ENCODE data around the gene CLDN6. TPM values are rescaled to one million over a fixed set of nuclear protein-coding genes. Genes with fewer than 3 reads are reported as not detected.

CLDN6 gene
- total RNA-seq, 2 donors from 2014 or later = not detected

DNA sequence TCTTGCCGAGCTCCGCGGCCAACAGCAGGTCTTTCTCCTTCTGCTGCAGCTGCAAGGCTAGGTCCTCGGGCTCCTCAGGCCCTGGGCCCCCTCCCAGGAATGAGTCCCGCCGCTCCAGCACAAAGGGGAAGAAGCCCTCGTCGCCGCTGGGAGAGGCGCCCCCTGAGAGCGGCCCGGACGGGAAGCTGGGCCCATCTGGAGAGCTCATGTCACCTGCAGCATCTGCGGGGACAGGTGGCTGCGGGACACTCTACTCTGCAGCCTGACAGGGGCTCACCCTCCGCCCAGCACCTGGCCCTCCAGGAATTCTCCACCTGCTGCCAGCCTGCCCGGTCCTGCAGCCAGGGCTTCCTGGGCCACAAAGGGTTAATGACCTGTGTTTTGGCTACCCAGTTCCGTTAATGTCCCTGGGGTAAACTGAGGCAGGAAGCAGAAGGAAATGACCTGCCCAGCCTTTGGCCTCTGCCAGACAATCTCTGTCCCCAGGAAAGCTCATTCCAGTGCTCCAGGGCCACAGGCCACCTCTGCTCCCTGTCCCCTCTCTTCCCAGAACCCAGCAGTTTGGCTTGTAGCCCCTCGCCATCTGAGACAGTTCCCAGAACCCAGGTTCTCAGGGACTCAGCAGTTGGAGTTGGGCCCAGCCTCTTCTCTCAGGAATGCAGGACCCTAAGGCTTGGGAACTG, 17.4 kb upstream of the CLDN6 start:
- Histone ChIP-seq H3K36me3 (no peaks in the 10 kb centered on the region), H3K9me3 (no peaks in the 10 kb centered on the region), H3K4me3 (no peak overlapping the region), H3K27me3 (replicated peaks; ENCODE audit: insufficient read depth) (peaks cover 8% of the 10 kb centered on the region), H3K4me1 (ENCODE audit: control insufficient read depth in 1 of 2, low read depth in 2 of 2) (peaks cover 0 to 6% of the 10 kb centered on the region in 2 donors), H3K27ac (no peak overlapping the region)
- TF ChIP-seq, protein P1, sequence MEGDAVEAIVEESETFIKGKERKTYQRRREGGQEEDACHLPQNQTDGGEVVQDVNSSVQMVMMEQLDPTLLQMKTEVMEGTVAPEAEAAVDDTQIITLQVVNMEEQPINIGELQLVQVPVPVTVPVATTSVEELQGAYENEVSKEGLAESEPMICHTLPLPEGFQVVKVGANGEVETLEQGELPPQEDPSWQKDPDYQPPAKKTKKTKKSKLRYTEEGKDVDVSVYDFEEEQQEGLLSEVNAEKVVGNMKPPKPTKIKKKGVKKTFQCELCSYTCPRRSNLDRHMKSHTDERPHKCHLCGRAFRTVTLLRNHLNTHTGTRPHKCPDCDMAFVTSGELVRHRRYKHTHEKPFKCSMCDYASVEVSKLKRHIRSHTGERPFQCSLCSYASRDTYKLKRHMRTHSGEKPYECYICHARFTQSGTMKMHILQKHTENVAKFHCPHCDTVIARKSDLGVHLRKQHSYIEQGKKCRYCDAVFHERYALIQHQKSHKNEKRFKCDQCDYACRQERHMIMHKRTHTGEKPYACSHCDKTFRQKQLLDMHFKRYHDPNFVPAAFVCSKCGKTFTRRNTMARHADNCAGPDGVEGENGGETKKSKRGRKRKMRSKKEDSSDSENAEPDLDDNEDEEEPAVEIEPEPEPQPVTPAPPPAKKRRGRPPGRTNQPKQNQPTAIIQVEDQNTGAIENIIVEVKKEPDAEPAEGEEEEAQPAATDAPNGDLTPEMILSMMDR (IDR thresholded peaks at IDR 0.05) = no peak
- ATAC-seq (ENCODE audit: insufficient number of reproducible peaks, low FRiP score, low read depth) (no peak), DNase-seq (ENCODE audit: low spot score) (no peak)

DNA sequence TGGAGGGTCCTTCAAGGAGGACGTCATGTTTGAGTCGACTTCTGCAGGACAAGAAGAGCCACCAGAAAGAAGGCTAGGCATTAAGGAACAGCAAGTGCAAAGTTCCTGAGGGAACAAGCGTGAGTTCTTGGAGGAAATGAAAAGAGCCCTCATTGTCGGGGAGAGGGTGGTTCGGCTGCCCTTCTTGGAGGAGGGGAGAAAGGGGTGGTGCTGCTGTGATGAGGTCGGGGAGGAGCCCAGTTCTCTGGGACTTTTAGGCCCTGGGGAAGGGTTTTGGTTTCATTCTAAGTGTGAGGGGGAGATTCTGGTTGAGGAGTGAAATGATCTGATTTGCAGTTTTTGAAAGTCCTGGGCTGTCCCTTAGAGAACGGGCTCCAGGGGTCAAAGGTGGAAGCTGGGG, 14.6 kb upstream of the CLDN6 start:
- Histone ChIP-seq H3K27me3 (replicated peaks; ENCODE audit: insufficient read depth) (peaks cover 12% of the 10 kb centered on the region), H3K4me3 (no peak overlapping the region), H3K36me3 (no peaks in the 10 kb centered on the region), H3K9me3 (no peaks in the 10 kb centered on the region), H3K4me1 (ENCODE audit: control insufficient read depth in 1 of 2, low read depth in 2 of 2) (peaks cover 0 to 16% of the 10 kb centered on the region in 2 donors), H3K27ac (no peak overlapping the region)
- DNase-seq (ENCODE audit: low spot score) (no peak), ATAC-seq (ENCODE audit: insufficient number of reproducible peaks, low FRiP score, low read depth) (no peak)
- TF ChIP-seq, protein P1 (IDR thresholded peaks at IDR 0.05) = no peak

DNA sequence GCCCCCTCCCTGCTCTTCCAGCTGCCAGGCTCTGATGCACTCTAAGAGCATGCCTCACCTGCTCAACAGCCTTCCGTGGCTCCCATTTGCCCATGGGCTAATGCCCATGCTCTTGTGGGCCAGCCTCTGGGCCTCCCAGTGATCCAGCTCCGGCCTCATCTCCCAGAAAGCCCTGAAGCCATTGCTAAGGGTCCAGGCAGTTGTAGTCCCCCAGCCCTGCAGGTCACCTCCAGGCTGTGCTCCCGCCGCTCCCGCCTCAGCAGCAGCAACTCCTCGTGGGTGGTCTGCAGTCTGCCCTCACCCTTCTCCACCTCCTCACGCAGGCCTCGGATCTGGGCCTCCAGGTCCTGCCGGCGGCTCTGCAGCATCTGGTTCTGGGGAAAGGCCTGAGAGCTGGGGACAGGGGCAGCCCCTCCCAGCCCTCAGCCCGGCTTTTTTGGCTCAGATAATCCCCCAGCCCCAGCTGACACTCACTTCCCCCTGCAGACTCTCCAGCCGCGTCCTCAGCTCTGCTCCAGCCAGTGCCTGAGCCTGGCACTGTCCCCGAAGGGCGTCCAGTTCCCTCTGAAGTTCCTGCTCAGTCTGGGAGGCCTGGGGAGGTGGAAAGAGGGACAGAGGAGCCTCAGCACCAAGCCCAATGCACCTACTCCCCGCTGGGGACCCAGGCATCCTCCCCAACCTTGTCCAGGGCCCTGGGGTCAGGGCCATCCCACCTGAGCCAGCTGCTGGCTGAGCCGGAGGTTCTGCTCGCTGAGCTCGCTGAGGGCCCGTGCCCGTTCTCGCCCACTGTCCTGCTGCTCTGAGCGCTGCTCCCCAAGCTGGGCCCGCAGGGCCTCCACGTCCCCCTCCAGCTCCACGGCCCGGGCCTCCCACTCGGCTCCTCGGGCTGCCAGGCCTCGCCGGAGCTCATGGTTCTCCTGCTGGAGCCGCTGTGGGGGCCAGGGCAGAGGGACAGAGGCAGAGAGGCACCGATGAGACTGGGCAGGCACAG, 12.5 kb upstream of the CLDN6 start:
- TF ChIP-seq, protein P1 (IDR thresholded peaks at IDR 0.05) = no peak
- peaks cover 4% of the 10 kb centered on the region for H3K27me3 ChIP-seq (replicated peaks; ENCODE audit: insufficient read depth)
- ATAC-seq (ENCODE audit: insufficient number of reproducible peaks, low FRiP score, low read depth) = no peak

DNA sequence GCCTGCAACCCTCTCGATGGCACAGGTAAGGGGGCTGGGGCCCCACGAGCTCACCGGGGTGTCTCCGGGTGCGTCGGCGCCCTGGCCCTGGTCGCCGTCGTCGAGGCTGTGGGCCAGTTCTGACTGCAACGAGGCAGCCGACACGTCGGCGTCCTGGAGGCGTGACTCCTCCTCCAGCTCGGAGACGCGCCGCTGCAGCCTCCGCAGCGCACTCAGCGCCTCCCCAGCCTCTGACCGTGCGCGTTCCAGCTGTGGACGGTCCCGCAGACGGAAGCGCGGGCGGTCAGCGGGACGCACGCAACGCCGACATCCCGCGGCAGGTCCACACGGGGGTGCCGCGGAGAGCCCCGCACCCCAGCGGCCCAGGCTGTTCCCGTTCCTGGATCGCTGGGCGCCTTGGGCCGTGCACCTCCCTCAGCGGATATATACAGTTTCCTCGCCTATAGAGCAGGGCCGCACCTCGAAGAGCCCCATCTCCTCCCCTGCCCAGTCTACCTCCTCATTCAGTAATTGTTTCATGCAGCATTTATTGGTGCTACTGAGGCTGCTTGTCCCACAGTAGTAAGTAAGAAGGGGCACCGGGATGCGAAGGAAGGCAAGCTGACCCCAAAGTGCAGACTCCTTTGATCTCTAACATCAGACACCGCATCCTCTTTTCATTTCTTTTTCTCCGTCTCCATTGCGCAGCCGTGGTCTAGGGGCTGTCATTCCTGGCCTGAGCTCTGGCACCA, 11.7 kb upstream of the CLDN6 start:
- H3K27me3 ChIP-seq (replicated peaks; ENCODE audit: insufficient read depth) = peaks cover 4% of the 10 kb centered on the region
- H3K36me3 ChIP-seq = peaks cover 12% of the 10 kb centered on the region
- no peak for ATAC-seq (ENCODE audit: insufficient number of reproducible peaks, low FRiP score, low read depth)
- no peaks in the 10 kb centered on the region for H3K9me3 ChIP-seq
- H3K4me1 ChIP-seq (ENCODE audit: control insufficient read depth in 1 of 2, low read depth in 2 of 2) = peaks cover 0 to 20% of the 10 kb centered on the region in 2 donors
- no peak overlapping the region for H3K27ac ChIP-seq
- TF ChIP-seq, protein P1 (IDR thresholded peaks at IDR 0.05) = no peak
- H3K4me3 ChIP-seq = peak overlapping the region; percentile 44
- DNase-seq (ENCODE audit: low spot score) = no peak

More for the DNA sequence above, 12.5 kb upstream of the CLDN6 start:
- Histone ChIP-seq H3K36me3 (peaks cover 12% of the 10 kb centered on the region), H3K4me3 (no peak overlapping the region), H3K4me1 (ENCODE audit: control insufficient read depth in 1 of 2, low read depth in 2 of 2) (peaks cover 0 to 11% of the 10 kb centered on the region in 2 donors), H3K9me3 (no peaks in the 10 kb centered on the region), H3K27ac (no peak overlapping the region)
- no peak for DNase-seq (ENCODE audit: low spot score)
